HG03066 (cell line): ENCODE results near the gene ACAP3.

ENCODE experiments used
- ATAC-seq: cut with Tn5 transposase; IDR thresholded peaks from one replicate; pipeline ENCODE4 v1.9.1; 2021; ENCODE audit warnings: low read depth; ENCODE audit not compliant: unreplicated experiment

Gene ACAP3, protein sequence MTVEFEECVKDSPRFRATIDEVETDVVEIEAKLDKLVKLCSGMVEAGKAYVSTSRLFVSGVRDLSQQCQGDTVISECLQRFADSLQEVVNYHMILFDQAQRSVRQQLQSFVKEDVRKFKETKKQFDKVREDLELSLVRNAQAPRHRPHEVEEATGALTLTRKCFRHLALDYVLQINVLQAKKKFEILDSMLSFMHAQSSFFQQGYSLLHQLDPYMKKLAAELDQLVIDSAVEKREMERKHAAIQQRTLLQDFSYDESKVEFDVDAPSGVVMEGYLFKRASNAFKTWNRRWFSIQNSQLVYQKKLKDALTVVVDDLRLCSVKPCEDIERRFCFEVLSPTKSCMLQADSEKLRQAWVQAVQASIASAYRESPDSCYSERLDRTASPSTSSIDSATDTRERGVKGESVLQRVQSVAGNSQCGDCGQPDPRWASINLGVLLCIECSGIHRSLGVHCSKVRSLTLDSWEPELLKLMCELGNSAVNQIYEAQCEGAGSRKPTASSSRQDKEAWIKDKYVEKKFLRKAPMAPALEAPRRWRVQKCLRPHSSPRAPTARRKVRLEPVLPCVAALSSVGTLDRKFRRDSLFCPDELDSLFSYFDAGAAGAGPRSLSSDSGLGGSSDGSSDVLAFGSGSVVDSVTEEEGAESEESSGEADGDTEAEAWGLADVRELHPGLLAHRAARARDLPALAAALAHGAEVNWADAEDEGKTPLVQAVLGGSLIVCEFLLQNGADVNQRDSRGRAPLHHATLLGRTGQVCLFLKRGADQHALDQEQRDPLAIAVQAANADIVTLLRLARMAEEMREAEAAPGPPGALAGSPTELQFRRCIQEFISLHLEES

DNA sequence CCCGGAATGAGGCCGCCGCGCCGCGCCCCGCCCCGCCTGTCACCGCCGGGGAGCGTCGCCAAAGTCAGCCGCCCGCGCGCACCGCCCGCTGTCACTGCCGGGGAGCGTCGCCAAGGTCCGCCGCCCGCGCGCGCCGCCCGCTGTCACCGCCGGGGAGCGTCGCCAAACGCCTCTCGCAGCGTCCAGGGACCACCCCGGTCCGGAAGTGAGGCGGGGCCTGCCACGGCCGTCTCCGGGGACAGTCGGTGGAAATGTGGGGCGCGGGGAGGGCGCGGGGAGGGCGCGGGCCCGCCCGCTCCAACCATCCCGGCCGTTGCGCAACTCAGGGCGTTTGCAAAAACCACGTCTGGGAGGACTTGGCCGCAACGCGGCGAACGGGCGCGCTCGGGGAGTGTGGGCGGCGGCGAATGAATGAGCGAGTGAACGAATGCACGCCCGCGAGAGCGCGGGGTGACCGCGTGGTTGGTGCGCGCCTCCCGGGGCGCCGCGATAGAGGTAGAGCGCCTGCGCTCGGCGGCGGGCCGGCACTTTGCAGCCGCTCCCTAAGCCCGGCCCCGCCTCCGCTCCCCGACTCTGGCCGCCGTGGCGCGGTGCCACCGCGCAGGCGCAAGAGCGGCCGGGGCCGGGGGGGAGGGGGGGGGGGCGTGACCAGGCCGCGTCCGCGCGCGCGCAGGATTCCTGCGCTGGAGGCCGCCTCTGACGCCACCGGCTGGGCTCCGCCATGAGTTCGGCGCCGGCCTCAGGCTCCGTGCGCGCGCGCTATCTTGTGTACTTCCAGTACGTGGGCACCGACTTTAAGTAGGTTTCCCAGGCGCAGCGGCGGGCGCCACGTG lies at the start of gene ACAP3, which contains the start of gene PUSL1:
TSS of gene ACAP3 (minus strand) at position 8 of the 833 bp plus-strand sequence. CDS start 115 bp downstream, outside the sequence.
TSS of gene PUSL1 (plus strand) at position 675 of the 833 bp plus-strand sequence. CDS start at position 722, 47 bp downstream.
- peak; percentile 57 for ATAC-seq

GRCh38 chr1:1356796-1357401 lies 49.2 kb upstream of the ACAP3 start:
- no peak for ATAC-seq

DNA sequence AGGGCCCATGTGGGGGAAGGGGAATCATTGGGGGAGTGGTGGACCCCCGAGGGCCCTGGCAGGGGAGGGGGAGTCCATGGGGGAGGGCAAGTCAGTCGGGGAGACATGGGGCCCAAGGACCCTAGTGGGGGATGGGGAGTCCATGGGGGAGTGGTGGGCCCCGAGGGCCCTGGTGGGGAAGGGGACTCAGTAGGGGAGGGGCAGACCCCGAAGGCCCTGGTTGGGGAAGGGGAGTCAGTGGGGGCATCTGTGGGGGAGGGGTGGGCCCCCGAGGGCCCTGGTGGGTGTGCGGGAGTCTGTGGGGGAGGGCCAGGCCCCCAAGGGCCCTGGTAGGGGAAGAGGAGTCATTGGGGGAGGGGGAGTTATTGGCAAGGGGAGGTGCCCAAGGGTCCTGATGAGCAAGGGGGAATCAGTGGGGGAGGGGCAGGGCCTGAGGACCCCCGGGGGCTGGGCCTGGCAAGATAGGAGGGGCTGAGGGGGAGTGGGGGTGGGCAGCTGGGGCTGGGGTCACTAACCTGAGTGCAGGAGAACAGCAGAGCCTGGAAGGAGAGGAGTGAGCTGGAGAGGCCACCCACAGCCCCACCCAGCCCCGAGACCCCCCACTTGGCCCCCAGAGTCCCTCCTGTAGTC lies 48.6 kb upstream of the ACAP3 start:
- ATAC-seq, result no peak

GRCh38 chr1:1355416-1355815 lies 47.7 kb upstream of the ACAP3 start:
- ATAC-seq, result no peak

DNA sequence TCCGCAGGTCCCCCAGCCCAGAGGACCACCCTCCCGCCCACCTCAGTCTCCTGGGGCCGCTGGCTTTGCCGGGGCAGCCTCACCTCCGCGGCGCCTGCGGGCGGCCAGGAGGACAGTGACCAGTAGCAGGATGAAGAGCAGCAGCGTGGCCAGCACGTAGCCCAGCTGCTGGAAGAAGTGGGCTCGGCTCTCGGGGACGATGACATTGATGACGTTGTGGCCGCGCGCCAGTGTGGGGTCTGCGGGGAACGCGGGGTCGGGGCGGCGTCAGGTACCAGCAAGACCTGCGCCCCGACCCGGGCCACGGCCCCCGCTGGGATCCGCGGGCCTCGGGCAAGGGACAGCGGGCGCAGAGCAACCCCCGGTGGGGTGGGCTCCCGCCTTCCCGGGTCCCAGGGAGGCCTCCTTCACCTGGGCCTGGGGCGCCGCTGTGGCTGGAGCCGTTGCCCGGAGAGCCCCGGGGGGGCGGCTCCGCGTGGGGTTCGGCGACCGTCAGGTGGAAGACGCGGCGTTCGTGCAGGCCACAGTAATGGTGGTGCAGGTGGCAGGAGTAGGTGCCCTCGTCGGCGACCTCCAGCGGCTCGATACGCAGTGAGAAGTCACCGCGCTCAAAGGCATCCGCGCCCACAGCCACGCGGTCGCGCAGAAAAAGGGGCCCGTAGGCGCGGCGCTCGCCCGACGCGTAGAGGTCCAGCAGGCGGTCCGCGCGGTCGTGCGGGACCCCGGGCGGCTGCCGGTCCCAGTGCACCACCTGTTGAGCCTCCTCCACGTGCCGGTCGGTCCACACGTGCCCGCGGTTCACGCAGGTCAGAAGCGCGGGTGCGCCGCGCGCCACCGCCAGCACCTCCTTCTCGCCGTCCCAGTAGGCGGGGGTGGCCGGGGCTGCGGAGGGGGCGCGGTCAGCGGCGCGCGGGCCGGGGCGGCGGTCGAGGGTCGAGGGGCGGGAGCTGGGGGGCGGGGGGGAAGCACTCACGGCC lies 46.8 kb upstream of the ACAP3 start:
- ATAC-seq, result no peak

DNA sequence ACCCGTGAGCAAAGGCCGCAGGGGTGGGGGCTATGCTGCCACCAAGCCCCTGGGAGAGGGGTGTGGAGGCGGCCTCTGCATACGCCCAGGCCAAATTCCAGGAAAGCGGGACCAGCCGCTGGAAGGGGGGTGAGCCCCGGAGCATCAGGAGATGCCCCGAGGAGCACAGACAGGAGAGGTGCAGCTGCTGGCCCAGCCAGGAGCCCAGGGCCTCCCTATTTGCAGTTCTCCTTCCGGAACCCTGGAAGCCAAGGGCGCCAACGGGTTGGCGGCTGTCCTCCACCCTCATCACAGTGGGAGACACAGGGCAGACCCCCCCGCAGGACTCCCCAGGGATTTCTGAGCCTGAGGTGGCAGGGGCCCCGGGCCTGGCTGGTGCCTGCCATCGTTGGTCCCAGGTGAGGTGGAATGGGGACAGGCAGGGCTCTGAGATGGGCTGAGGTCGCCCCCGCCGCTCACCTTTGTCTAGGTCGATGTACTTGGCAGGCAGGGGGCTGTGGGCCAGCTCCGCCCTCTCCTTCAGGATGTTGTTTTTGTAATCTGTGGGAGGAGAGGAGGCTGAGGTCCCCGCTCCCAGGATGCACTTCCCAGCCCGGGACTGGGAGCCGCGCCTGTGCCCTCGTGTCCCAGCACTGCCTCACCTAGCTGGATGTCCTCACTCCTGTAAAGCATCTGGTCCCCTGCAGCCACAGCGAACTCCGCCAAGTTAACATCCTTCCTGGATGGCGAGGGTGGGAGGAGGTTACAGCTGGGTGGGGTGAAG lies 45.8 kb upstream of the ACAP3 start:
- ATAC-seq, result no peak

DNA sequence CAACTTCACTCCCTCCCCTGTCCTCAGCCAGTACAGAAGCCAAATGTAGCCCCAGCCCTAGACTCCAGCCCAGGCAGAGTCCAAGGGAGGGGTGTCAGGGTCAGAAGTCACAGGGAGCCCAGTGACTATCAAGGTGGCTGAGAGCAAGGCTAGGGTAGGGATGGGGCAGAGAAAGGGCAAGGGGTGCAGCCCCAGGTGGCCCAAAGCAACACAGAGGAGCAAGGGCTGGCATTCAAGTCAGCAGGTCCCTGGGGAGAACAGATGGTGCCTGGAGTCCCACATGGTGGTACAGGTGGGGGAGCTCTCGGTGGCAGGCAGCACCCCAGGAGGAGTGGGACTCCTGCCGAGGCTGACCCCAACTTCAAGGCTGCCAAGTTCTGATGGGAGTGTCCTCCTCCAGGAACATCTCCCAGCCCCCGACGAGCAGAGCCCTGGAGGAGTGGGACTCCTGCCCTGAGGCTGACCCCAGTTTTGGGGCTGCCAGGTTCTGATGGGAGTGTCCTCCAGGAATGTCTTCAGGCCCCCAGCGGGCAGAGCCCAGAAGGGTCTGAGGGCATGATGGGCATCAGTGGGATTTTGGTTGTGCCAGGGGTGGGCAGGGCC lies 45.2 kb upstream of the ACAP3 start:
- ATAC-seq, result no peak

GRCh38 chr1:1351511-1352427 lies 44.0 kb upstream of the ACAP3 start:
- no peak for ATAC-seq

GRCh38 chr1:1349256-1350012 lies 41.7 kb upstream of the ACAP3 start, which contains the start of gene DVL1:
TSS of gene DVL1 (minus strand) at chr1:1349418. CDS start at chr1:1349065, 353 bp downstream.
- ATAC-seq, result peak; percentile 50

DNA sequence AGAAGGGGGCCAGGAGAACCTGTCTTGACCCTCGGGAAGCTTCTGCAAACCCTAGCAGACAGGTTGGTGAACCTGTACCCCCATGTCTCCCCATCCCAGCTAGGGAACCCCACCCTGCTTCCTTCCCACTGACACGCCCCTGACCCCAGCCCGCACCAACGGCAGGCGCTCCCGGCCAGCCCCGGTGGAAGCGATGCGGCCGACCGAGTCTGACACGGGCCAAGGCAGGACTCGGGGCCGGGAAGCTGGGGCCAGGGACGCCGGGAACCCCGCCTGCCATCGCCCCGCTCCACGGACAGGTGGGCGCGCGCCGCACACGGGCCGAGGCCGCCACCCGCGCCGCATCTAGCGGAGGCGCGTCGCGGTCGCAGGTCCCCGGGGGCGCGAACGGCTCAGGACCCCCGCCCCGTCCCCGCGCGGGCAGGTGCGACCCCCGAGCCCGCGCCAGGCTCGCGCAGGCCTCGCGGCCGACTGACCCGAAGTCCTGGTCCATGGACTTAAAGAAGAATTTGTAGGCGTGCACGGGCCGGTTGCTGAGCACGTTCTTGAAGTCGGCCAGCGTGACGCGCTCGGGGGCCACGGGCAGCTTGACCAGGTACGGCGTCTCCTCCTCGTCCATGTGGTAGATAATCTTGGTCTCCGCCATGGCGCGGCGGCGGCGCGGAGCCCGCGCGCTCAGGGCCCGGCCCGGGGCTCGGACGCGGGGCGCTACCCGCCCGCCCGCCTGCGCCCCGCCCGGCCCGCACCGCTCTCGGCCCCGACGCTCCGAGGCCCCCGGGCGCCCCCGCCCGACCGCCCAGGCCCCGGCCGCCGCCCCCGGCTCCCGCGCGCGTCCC lies 40.9 kb upstream of the ACAP3 start:
- ATAC-seq, result peak; percentile 19

DNA sequence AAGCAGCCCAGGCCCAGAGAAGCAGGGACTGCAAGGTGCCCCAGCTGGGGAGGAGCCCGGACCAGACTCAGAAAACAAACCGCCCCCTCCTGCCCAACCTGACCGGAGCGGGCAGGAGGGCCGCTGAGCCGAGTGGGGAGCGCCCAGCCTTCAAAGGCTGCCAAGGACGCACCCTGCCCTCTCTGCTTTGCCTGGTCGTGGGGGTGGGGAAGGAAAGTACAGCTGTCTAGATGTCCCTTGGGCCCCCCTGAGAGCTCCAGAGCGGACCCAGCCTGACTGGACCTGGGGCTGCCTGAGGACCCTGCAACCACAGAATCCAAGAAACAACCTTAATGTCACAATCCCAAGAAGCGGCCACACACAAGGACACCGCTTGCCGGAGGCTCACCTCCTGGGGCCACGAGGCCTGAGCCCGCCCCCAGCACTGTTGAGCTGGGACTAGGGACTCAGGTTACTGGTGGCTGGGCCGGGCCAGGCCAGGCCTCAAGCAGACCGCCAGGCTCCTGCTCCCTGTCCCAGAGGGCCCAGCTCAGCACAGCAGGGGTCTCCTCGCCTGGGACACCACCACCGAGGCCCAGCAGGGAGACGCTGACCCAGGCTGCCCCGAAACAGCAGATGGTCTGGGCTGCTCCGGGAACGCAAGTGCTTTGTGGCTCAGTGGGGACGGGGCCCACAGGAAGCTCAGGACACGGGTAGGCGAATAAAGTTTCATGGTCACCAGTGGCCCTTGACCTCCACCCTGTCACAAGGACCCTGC lies 40.1 kb upstream of the ACAP3 start:
- no peak for ATAC-seq

DNA sequence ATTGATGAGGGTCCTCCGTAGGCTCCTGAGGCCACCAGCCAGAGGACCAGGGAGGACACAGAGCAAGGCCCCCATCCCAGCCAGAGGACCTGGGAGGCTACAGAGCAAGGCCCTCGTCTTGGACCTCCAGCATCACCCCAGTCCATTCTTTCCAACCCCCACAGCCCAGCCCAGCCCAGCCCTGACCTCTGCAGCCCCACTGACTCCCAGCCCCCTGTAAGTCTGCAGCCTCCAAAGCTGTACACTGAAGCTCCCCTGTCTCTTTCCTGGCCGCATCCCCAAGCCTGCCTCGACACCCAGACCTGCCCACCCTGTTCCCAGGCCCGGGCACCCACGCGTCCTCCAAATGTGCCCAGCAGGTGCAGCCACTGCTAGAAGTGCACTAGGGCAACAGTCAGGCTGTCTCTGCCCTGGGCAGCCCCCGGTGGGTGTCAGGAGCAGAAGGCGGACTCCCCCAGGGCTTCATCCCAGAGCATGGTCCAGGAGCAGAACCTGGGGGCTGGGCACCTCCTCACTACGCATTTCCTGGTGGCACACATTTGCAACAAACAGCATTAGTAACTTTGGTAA lies 39.4 kb upstream of the ACAP3 start:
- ATAC-seq, result no peak

DNA sequence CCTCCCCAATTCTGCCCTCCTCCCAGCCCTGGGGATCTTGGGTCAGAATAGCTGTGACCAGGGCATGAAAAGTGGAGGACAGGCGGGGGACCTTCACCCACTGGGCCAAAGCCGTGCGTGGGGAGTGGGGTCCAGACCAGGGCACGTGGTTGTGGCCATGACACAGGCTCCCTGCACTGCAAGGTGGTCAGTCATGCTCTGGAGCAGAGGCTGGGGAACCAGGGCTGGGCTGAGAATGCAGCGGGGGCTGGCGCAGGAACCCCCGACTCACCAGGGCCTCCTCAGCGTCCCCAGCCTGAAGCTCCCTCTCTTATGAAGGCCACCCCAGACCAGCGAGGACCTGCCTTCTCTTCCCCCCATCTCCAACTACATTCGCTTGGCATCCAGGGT lies 38.8 kb upstream of the ACAP3 start:
- no peak for ATAC-seq
